HepG2 (cell line): ENCODE measurements around the gene SLC16A14. TPM values are rescaled to one million over a fixed set of nuclear protein-coding genes. Genes with fewer than 3 reads are reported as not detected.
A peak's percentile ranks its signal among the peaks of the same experiment; 100 is the strongest.

Source experiments
- ATAC-seq: fragments of 200-7000 bp; cut with Tn5 transposase; 3 replicates; pipeline ENCODE4 v1.9.1; 2020; ENCODE audit warnings: mild to moderate bottlenecking, moderate library complexity
- BruUV-seq: library from RNA; stranded (reverse); fragments of 400-500 nt; replicated peaks from 2 replicates; lab custom pipeline; 2021; lab: Mats Ljungman, UMichigan
- CTCF ChIA-PET: fragments of 300-600 bp; formaldehyde crosslinking; extraction: SDS; loops from one replicate; lab custom pipeline; 2021; ENCODE audit warnings: low total read pairs, inconsistent platforms, low intra/inter-chr PET ratio; lab: Yijun Ruan, JAX
- POLR2A ChIA-PET: fragments of 350-600 bp; sonication (Branson Sonifier 250); formaldehyde crosslinking; loops from one replicate; lab custom pipeline; 2020; ENCODE audit warnings: antibody characterized with exemption, inconsistent platforms; lab: Yijun Ruan, JAX
- DNase-seq: peaks from one replicate; pipeline ENCODE4 v3.0.0-alpha.2; 2015; ENCODE audit warnings: low spot score
- FAIRE-seq: peaks from 3 replicates; lab custom pipeline; 2011; peaks lifted over from hg19 to GRCh38; lab: Jason Lieb, UNC
- H2AFZ ChIP-seq: one replicate; pipeline ENCODE4 v1.6.1; 2011; ENCODE audit warnings: low read length, inconsistent platforms
- H3K27ac ChIP-seq: fragments of 300-600 bp; 3 replicates; pipeline ENCODE4 v1.8.0; 2011; ENCODE audit warnings: mixed run types, mild to moderate bottlenecking, mixed read lengths, low read length, inconsistent platforms; ENCODE audit not compliant: insufficient read depth; ENCODE audit errors: extremely low read length
- H3K27me3 ChIP-seq, 2 experiments: fragments of 200-600 bp in 1 of 2; 2 replicates in 1 of 2; 3 replicates in 1 of 2; pipeline versions ENCODE4 v1.6.0 to v1.8.0; 2011; ENCODE audit warnings: low read length in 2 of 2, mild to moderate bottlenecking in 2 of 2, moderate library complexity in 2 of 2, inconsistent platforms in 1 of 2; ENCODE audit not compliant: insufficient read depth in 2 of 2, control insufficient read depth in 1 of 2
- H3K36me3 ChIP-seq, 2 experiments: fragments of 200-600 bp in 1 of 2; replicated peaks in 1 of 2; 2 replicates in 1 of 2; 3 replicates in 1 of 2; pipeline versions ENCODE4 v1.5.1 to v1.8.0; 2011; ENCODE audit warnings: low read length in 2 of 2, inconsistent platforms in 1 of 2; ENCODE audit not compliant: insufficient read depth in 2 of 2, control insufficient read depth in 1 of 2
- H3K4me1 ChIP-seq: 2 replicates; pipeline ENCODE4 v1.5.1; 2012; ENCODE audit warnings: low read length, inconsistent platforms; ENCODE audit not compliant: insufficient read depth
- H3K4me2 ChIP-seq: 2 replicates; pipeline ENCODE4 v1.6.0; 2011; ENCODE audit warnings: low read depth, low read length, inconsistent platforms
- H3K4me3 ChIP-seq, 3 experiments: fragments of 200-600 bp in 1 of 3; sonication (generic), shearing (Covaris generic) in 1 of 3; replicated peaks in 1 of 3; 2 replicates each; pipeline ENCODE4 v1.5.1; 2011 to 2016; ENCODE audit warnings: low read length in 3 of 3, inconsistent platforms in 2 of 3, low read depth in 2 of 3, mild to moderate bottlenecking in 2 of 3, control low read depth in 1 of 3, mixed read lengths in 1 of 3; ENCODE audit not compliant: insufficient read depth in 1 of 3
- H3K79me2 ChIP-seq: one replicate; pipeline ENCODE4 v1.6.1; 2011; ENCODE audit warnings: low read length, inconsistent platforms; ENCODE audit not compliant: insufficient read depth
- H3K9ac ChIP-seq: 2 replicates; pipeline ENCODE4 v1.6.0; 2011; ENCODE audit warnings: mild to moderate bottlenecking, low read depth, low read length, inconsistent platforms; ENCODE audit not compliant: insufficient read depth
- H3K9me3 ChIP-seq: 2 replicates; pipeline ENCODE4 v1.5.1; 2012; ENCODE audit warnings: mild to moderate bottlenecking, low read length
- H4K20me1 ChIP-seq: 2 replicates; pipeline ENCODE4 v1.6.0; 2011; ENCODE audit warnings: inconsistent platforms, mild to moderate bottlenecking, low read length, moderate library complexity; ENCODE audit not compliant: insufficient read depth
- ARNT ChIP-seq: fragments of 450-650 bp; IDR thresholded peaks from 2 replicates; pipeline ENCODE4 v1.6.1; 2017
- HCFC1 ChIP-seq: fragments of 150-350 bp; IDR thresholded peaks from 2 replicates; pipeline ENCODE4 v1.6.1; 2014; ENCODE audit warnings: low read depth, low read length
- KDM3A ChIP-seq: IDR thresholded peaks from 2 replicates; pipeline ENCODE4 v1.6.1; 2018; ENCODE audit warnings: low read depth, missing compliant biosample characterization
- KDM4B ChIP-seq: sonication (generic); formaldehyde crosslinking; IDR thresholded peaks from 2 replicates; pipeline ENCODE4 v1.4.0; 2020; ENCODE audit warnings: missing genetic modification reagents
- NFIC ChIP-seq: IDR thresholded peaks from 2 replicates; pipeline ENCODE4 v1.6.1; 2012; ENCODE audit warnings: mild to moderate bottlenecking, low read length, inconsistent platforms
- NPAS2 ChIP-seq: sonication (generic); formaldehyde crosslinking; IDR thresholded peaks from 2 replicates; pipeline ENCODE4 v1.8.0; 2022; ENCODE audit warnings: mild to moderate bottlenecking, missing genetic modification reagents, borderline replicate concordance
- PCBP1 ChIP-seq: fragments of 200-400 bp; formaldehyde crosslinking; IDR thresholded peaks from 2 replicates; pipeline ENCODE4 v1.6.1; 2017; ENCODE audit warnings: mild to moderate bottlenecking, low read depth, low read length, borderline replicate concordance
- ZNF652 ChIP-seq: IDR thresholded peaks from 2 replicates; pipeline ENCODE4 v1.6.1; 2016; ENCODE audit warnings: low read depth, borderline replicate concordance
- ZSCAN25 ChIP-seq: sonication (generic); formaldehyde crosslinking; IDR thresholded peaks from 2 replicates; pipeline ENCODE4 v1.8.0; 2022; ENCODE audit warnings: mild to moderate bottlenecking, missing genetic modification reagents
- WGBS: methylation state at CpG from one replicate; pipeline ENCODE4 v1.1.6; 2017; ENCODE audit warnings: low lambda C conversion rate; 5-methylcytosine and 5-hydroxymethylcytosine counted together
- in situ Hi-C: cut with HindIII; loops from 2 replicates; pipeline ENCODE4 v1.10.0; 2017; ENCODE audit warnings: low pct_unique_long_range_greater_than_20kb; ENCODE audit not compliant: extremely low pct_ligation_motif_present
- intact Hi-C: fragments of 100-400 bp; cut with micrococcal nuclease; formaldehyde crosslinking; loops from one replicate; pipeline ENCODE4 v1.10.0; 2022; ENCODE audit not compliant: unreplicated experiment
- polyA plus RNA-seq, 8 experiments: library from polyadenylated mRNA; depleted of rRNA in 3 of 8; stranded (reverse) in 7 of 8; unstranded in 1 of 8; fragments of >200 nt; fragmentation: Illumina TruSeq in 4 of 8; extraction: Trizol in 4 of 8; gene quantifications; 2 replicates each; pipeline versions ENCODE4 v1.2.1 to v1.2.3, GENCODE V29; 2011 to 2016; ENCODE audit warnings: low read depth in 4 of 8, missing spikeins in 1 of 8, mixed read lengths in 1 of 8; ENCODE audit not compliant: insufficient read depth in 1 of 8
- total RNA-seq, 5 experiments: library from RNA; depleted of rRNA; stranded (reverse); fragments of >200 nt; fragmentation: Illumina TruSeq; extraction: Trizol; gene quantifications; 2 replicates each; pipeline ENCODE4 v1.2.3, GENCODE V29; 2016; ENCODE audit warnings: low read depth in 1 of 5
- TF ChIP-seq, protein P1 (sequence below): sonication (generic); formaldehyde crosslinking; conservative IDR thresholded peaks from 2 replicates; pipeline ENCODE4 v1.4.0; 2020; ENCODE audit warnings: missing genetic modification reagents
- TF ChIP-seq, protein P2 (sequence below): sonication (generic); formaldehyde crosslinking; IDR thresholded peaks from 2 replicates; pipeline ENCODE4 v1.4.0; 2020; ENCODE audit warnings: missing genetic modification reagents, low read depth, mild to moderate bottlenecking, borderline replicate concordance
- TF ChIP-seq, protein P3 (sequence below): sonication (generic); formaldehyde crosslinking; IDR thresholded peaks from 2 replicates; pipeline ENCODE4 v1.8.0; 2022; ENCODE audit warnings: missing genetic modification reagents, mild to moderate bottlenecking, inconsistent platforms, borderline replicate concordance
- TF ChIP-seq, protein P4 (sequence below): sonication (generic); formaldehyde crosslinking; IDR thresholded peaks from 2 replicates; pipeline ENCODE4 v1.4.0; 2020; ENCODE audit warnings: mild to moderate bottlenecking, missing genetic modification reagents
- TF ChIP-seq, protein P5 (sequence below): sonication (generic); formaldehyde crosslinking; conservative IDR thresholded peaks from 2 replicates; pipeline ENCODE4 v1.4.0; 2020; ENCODE audit warnings: missing genetic modification reagents
- TF ChIP-seq, protein P6 (sequence below): sonication (generic); formaldehyde crosslinking; IDR thresholded peaks from 2 replicates; pipeline ENCODE4 v1.9.0; 2022; ENCODE audit warnings: missing genetic modification reagents, mild to moderate bottlenecking, borderline replicate concordance

Gene SLC16A14
- total and polyA plus RNA-seq, 2 of the 13 experiments (the other 11 are each of a cell fraction or from before 2014, with no cell fraction given): 0.05 TPM; not detected in 1

DNA sequence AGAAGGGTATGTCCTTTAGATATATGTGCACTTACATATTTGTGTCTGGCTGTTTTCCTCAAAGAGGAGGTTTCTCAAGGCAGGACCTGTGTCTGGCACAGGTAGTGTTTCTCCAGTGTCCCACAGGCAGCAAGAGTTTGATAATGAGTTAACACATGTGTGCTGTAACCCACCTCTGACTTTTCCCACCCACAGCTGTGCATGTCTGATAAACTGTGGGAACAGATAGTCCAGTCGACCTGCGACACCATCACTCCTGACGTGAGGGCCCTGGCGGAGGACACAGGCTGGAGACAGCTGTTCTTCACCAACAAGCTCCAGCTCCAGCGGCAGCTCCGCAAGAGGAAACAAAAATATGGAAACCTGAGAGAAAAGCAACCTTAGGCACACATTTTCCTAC is 58.2 kb downstream of the SLC16A14 start (continued):
- TF ChIP-seq, protein P1, sequence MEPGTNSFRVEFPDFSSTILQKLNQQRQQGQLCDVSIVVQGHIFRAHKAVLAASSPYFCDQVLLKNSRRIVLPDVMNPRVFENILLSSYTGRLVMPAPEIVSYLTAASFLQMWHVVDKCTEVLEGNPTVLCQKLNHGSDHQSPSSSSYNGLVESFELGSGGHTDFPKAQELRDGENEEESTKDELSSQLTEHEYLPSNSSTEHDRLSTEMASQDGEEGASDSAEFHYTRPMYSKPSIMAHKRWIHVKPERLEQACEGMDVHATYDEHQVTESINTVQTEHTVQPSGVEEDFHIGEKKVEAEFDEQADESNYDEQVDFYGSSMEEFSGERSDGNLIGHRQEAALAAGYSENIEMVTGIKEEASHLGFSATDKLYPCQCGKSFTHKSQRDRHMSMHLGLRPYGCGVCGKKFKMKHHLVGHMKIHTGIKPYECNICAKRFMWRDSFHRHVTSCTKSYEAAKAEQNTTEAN: no peak
- TF ChIP-seq NFIC: no peak
- TF ChIP-seq ZNF652 (CRISPR knock-in tag): no peak

DNA sequence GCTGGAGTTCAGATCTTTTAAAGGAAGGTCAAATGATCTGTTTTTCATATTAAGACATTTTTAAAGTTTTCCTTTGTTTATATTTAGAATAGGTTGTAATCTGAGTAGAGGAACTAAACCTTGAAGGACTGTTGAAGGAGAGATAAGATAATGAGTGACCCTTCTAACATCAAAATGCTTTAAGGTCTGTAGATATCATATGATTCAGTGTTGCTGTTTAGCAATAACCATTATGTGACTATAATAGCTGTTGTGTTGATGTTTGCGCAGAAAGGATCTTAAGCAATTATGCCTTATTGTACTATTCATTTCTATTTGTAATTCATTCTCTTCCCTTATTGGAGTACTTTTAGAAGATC is 60.0 kb downstream of the SLC16A14 start:
- H2AFZ ChIP-seq: no peak overlapping the region
- H3K4me1 ChIP-seq: peaks cover 13% of the 10 kb centered on the region
- H4K20me1 ChIP-seq: no peaks in the 10 kb centered on the region; the same call in 1 of the 2 replicates
- no peaks in the 10 kb centered on the region for H3K79me2 ChIP-seq
- no TSS peak for BruUV-seq
- H3K4me3 ChIP-seq: no peak overlapping the region
- DNase-seq: no peak
- CTCF ChIA-PET: interaction anchor here (1.2 to 2.2 kb wide), 5 partner anchors 58 to 603 kb away, joined by 3 to 41 read pairs (median 8); no protein-coding TSS in a partner anchor
- intact Hi-C loops (loop anchor here (1.0 to 2.0 kb wide), 3 partner anchors 58 to 603 kb away; no protein-coding TSS in a partner anchor), in situ Hi-C loops (loop anchor here (5.0 to 25.0 kb wide), 3 partner anchors 154 to 804 kb away; no protein-coding TSS in a partner anchor)
- H3K36me3 ChIP-seq: no peaks in the 10 kb centered on the region
- H3K27me3 ChIP-seq: no peaks in the 10 kb centered on the region
- peak; percentile 63 for FAIRE-seq
- no peak overlapping the region for H3K27ac ChIP-seq
- no peak for ATAC-seq
- no peak overlapping the region for H3K9ac ChIP-seq
- 97% methylated on average over 1 of the region's 1 CpG for WGBS
- POLR2A ChIA-PET: interaction anchor here (1.2 kb wide), 1 partner anchor 211 kb away, joined by 3 read pairs; no protein-coding TSS in a partner anchor
- no peaks in the 10 kb centered on the region for H3K9me3 ChIP-seq
- H3K4me2 ChIP-seq: no peak overlapping the region
- TF ChIP-seq HCFC1 (no peak), KDM3A (CRISPR knock-in tag) (no peak), KDM4B (no peak), PCBP1 (no peak), ZNF652 (CRISPR knock-in tag) (no peak), NPAS2 (CRISPR knock-in tag) (no peak), ZSCAN25 (CRISPR knock-in tag) (no peak), ARNT (no peak)
- TF ChIP-seq, protein P2, sequence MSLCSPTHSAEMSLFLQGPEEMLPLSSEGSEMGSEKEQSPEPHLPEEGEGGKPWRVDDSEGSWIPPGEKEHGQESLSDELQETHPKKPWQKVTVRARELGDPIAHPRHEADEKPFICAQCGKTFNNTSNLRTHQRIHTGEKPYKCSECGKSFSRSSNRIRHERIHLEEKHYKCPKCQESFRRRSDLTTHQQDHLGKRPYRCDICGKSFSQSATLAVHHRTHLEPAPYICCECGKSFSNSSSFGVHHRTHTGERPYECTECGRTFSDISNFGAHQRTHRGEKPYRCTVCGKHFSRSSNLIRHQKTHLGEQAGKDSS (CRISPR knock-in tag): no peak
- TF ChIP-seq, protein P3, sequence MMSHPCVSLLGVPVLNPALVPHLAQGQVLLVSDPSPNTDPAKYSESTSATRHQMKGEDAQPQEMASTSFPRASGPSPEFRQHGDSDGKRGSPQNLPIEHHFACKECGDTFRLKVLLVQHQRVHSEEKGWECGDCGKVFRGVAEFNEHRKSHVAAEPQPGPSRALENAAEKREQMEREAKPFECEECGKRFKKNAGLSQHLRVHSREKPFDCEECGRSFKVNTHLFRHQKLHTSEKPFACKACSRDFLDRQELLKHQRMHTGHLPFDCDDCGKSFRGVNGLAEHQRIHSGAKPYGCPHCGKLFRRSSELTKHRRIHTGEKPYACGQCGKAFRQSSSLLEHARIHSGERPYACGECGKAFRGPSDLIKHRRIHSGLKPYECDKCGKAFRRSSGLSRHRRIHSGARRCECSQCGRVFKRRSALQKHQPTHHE (CRISPR knock-in tag): no peak
- TF ChIP-seq, protein P4, sequence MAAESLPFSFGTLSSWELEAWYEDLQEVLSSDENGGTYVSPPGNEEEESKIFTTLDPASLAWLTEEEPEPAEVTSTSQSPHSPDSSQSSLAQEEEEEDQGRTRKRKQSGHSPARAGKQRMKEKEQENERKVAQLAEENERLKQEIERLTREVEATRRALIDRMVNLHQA (CRISPR knock-in tag): no peak
- TF ChIP-seq, protein P5, sequence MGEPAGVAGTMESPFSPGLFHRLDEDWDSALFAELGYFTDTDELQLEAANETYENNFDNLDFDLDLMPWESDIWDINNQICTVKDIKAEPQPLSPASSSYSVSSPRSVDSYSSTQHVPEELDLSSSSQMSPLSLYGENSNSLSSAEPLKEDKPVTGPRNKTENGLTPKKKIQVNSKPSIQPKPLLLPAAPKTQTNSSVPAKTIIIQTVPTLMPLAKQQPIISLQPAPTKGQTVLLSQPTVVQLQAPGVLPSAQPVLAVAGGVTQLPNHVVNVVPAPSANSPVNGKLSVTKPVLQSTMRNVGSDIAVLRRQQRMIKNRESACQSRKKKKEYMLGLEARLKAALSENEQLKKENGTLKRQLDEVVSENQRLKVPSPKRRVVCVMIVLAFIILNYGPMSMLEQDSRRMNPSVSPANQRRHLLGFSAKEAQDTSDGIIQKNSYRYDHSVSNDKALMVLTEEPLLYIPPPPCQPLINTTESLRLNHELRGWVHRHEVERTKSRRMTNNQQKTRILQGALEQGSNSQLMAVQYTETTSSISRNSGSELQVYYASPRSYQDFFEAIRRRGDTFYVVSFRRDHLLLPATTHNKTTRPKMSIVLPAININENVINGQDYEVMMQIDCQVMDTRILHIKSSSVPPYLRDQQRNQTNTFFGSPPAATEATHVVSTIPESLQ: no peak
- TF ChIP-seq, protein P6, sequence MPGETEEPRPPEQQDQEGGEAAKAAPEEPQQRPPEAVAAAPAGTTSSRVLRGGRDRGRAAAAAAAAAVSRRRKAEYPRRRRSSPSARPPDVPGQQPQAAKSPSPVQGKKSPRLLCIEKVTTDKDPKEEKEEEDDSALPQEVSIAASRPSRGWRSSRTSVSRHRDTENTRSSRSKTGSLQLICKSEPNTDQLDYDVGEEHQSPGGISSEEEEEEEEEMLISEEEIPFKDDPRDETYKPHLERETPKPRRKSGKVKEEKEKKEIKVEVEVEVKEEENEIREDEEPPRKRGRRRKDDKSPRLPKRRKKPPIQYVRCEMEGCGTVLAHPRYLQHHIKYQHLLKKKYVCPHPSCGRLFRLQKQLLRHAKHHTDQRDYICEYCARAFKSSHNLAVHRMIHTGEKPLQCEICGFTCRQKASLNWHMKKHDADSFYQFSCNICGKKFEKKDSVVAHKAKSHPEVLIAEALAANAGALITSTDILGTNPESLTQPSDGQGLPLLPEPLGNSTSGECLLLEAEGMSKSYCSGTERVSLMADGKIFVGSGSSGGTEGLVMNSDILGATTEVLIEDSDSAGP (CRISPR knock-in tag): no peak
